ENCODE results near the gene SHISA5. TPM values are rescaled to one million over a fixed set of nuclear protein-coding genes. Genes with fewer than 3 reads are reported as not detected.

Gene SHISA5

GRCh38 chr3:48418140-48418539 is 85.8 kb downstream of the SHISA5 start:
- no peak overlapping the region for H3K9ac ChIP-seq (ENCODE audit: low read depth, low read length)
- H3K9me3 ChIP-seq (replicated peaks; ENCODE audit: low read length), result no peaks in the 10 kb centered on the region
- H3K36me3 ChIP-seq (ENCODE audit: insufficient read depth, low read length), result no peaks in the 10 kb centered on the region
- H3K27me3 ChIP-seq (ENCODE audit: control insufficient read depth, insufficient read depth, low read length), result no peaks in the 10 kb centered on the region
- H3K4me2 ChIP-seq (ENCODE audit: low read length), result no peak overlapping the region
- no peak overlapping the region for H3K4me3 ChIP-seq (ENCODE audit: low read length)
- peaks cover 9% of the 10 kb centered on the region for H3K4me1 ChIP-seq (ENCODE audit: control insufficient read depth, insufficient read depth, low read length)

Small RNA genes within 50 kb of the gene (small RNA-seq; reads per million reads assigned to genes)
- not detected for gene MIR6823

Measured in skeletal muscle satellite cell (primary cell).